ENCODE data around the gene FAP.

- no peak for TF ChIP-seq POLR2A (IDR thresholded peaks at IDR 0.05)
- TF ChIP-seq, protein P1, sequence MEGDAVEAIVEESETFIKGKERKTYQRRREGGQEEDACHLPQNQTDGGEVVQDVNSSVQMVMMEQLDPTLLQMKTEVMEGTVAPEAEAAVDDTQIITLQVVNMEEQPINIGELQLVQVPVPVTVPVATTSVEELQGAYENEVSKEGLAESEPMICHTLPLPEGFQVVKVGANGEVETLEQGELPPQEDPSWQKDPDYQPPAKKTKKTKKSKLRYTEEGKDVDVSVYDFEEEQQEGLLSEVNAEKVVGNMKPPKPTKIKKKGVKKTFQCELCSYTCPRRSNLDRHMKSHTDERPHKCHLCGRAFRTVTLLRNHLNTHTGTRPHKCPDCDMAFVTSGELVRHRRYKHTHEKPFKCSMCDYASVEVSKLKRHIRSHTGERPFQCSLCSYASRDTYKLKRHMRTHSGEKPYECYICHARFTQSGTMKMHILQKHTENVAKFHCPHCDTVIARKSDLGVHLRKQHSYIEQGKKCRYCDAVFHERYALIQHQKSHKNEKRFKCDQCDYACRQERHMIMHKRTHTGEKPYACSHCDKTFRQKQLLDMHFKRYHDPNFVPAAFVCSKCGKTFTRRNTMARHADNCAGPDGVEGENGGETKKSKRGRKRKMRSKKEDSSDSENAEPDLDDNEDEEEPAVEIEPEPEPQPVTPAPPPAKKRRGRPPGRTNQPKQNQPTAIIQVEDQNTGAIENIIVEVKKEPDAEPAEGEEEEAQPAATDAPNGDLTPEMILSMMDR (IDR thresholded peaks at IDR 0.05), result no peak
- TF ChIP-seq POLR2AphosphoS5 (IDR thresholded peaks at IDR 0.05), result no peak
- no peak for TF ChIP-seq EP300 (IDR thresholded peaks at IDR 0.05)
Measured at GRCh38 chr2:162152147-162152546, 91.1 kb downstream of the FAP start, which contains the start of gene GCG.

Data from gastroesophageal sphincter (tissue), 3 donors.